BJ (cell line): Measurements from ENCODE around the gene ST3GAL3. TPM values are rescaled to one million over a fixed set of nuclear protein-coding genes. Genes with fewer than 3 reads are reported as not detected.
A peak's percentile ranks its signal among the peaks of the same experiment; 100 is the strongest.

ENCODE experiments used
- CTCF ChIA-PET: fragments of 350-600 bp; formaldehyde crosslinking; extraction: SDS; loops from one replicate; lab custom pipeline; 2021; ENCODE audit warnings: antibody characterized with exemption, inconsistent platforms; lab: Yijun Ruan, JAX
- POLR2A ChIA-PET: fragments of 300-600 bp; sonication (Branson Sonifier 250); formaldehyde crosslinking; extraction: SDS; loops from one replicate; lab custom pipeline; 2021; ENCODE audit warnings: antibody characterized with exemption; lab: Charles Lee
- DNase-seq: peaks from one replicate; pipeline ENCODE4 v3.0.0-alpha.2; 2011; ENCODE audit warnings: low read depth
- H3K27me3 ChIP-seq: 2 replicates; pipeline ENCODE4 v1.6.0; 2011; ENCODE audit warnings: low read length; ENCODE audit not compliant: control insufficient read depth, insufficient read depth
- H3K36me3 ChIP-seq: 2 replicates; pipeline ENCODE4 v1.5.1; 2011; ENCODE audit warnings: low read length; ENCODE audit not compliant: control insufficient read depth, insufficient read depth
- H3K4me3 ChIP-seq: 2 replicates; pipeline ENCODE4 v1.5.1; 2011; ENCODE audit warnings: low read depth, mild to moderate bottlenecking, control low read depth, low read length
- CTCF ChIP-seq: IDR thresholded peaks from 2 replicates; pipeline ENCODE4 v1.5.1; 2011; ENCODE audit warnings: low read depth, mild to moderate bottlenecking, control low read depth, inconsistent platforms, low read length, moderate library complexity; ENCODE audit not compliant: insufficient read depth
- polyA plus RNA-seq: library from polyadenylated mRNA; depleted of rRNA; stranded (reverse); fragments of >200 nt; gene quantifications from 2 replicates; pipeline ENCODE4 v1.2.3, GENCODE V29; 2011; rRNA removed
- small RNA-seq: library from RNA; depleted of rRNA; stranded (forward); fragments of <200 nt; gene quantifications from one replicate; pipeline ENCODE3, GENCODE V24; 2012; ENCODE audit warnings: low replicate concordance, low read depth; ENCODE audit not compliant: insufficient read length

Gene ST3GAL3
- polyA plus RNA-seq, 1 experiment, result 24.2 TPM

DNA sequence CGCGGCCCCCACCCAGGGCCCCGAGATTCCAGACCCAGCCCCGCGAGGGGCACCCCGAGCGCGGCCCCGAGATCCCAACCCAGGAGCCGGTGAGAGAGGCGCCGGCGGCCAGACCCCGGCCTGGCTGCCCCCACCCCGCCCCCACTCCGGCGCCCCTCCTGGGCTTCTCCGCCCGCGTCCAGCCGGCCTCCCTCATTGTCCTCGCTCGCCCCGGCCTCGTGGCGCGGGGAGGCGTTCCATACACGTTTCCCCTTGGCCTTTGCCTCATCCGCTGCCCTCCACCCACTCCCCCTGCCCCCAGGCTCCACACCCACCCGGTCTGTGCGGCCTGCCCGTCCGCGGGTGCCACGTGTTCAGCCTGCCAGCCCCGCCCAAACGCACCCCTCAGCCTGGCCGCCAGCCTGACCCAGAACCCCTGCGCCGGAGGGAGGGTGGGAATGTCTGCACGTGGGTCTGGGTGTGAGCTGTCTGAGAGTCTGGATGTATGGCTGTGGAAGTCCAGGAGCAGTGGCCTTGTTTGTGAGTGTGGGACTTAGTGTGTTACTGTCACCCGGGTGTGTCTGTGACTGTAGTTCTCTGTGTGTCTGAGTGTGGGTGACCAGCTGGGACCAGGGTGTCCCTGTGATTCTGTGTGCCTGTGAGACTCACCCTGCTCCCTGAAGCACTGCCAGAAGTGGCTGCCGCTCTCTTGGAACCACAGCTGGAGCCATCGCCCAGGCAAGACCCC lies 272.4 kb downstream of the ST3GAL3 start:
- H3K36me3 ChIP-seq, result peaks cover 15% of the 10 kb centered on the region
- ChIA-PET CTCF (interaction anchor here (0.7 to 1.3 kb wide), 2 partner anchors 9 to 45 kb away, joined by 3 read pairs; no protein-coding TSS in a partner anchor), POLR2A (no interaction called here)
- no peak for TF ChIP-seq CTCF
- peak overlapping the region; percentile 68 for H3K4me3 ChIP-seq
- H3K27me3 ChIP-seq, result no peaks in the 10 kb centered on the region
- no peak for DNase-seq

DNA sequence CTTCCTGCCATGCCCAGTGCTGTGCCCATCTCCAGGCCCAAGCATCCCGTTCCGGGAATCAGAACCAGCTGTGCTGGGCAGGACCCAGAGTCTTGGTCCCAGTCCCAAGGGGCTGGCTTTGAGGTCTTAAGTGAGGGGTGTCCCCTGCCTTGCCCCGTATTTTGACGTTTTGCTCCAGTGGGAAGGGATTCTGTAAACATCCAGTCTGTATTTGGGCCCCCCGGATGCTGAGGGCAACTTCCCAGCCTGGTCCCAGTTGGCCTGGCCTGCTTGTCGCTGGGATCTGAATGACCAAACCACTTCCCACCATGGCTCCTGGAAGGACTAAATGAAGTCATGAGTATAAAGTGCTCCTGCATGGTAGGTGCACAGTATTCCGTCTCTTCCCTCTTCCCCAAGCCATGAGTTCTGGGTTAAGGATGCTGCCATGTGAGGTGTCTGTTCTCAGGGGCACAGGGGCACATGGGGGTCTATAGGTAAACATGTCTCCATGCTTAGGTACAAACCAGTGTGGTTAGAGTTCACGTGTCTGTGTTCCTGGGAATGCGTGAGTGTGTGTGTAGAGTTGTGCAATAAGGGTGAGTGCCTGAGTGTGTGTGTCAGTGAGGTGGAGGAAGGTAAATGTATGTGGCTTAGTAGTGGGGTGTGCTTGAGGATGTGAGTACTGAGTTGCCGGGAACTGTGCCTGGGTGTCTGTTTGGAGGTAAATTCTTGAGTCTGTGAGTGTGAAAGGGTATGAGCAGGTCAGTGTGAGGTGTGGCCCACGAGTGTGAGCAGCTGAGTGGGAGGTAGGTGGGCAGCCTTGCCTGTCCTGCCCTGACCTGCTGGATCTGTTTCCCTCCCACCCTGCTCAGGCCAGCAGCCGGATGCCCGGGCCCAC lies 273.2 kb downstream of the ST3GAL3 start:
- DNase-seq, result no peak
- no peaks in the 10 kb centered on the region for H3K27me3 ChIP-seq
- TF ChIP-seq CTCF, result no peak
- CTCF ChIA-PET, result interaction anchor here (0.7 to 1.3 kb wide), 2 partner anchors 9 to 45 kb away, joined by 3 read pairs; no protein-coding TSS in a partner anchor
- H3K36me3 ChIP-seq, result peaks cover 20% of the 10 kb centered on the region
- peak overlapping the region; percentile 68 for H3K4me3 ChIP-seq
- POLR2A ChIA-PET, result no interaction called here

Small RNA genes within 50 kb of the gene (small RNA-seq; reads per million reads assigned to genes)
- gene AL451062.2 (not detected), gene RF00026 (not detected)

Other genes with a start within 250 kb of the ST3GAL3 start
- 70.3 and 97.0 TPM in 2 replicates for gene PTPRF, start 176.7 kb upstream of the ST3GAL3 start, polyA plus RNA-seq
- gene KDM4A, start 57.4 kb upstream of the ST3GAL3 start, polyA plus RNA-seq, result 27.6 and 32.6 TPM in 2 replicates
- gene ARTN, start 226.3 kb downstream of the ST3GAL3 start, polyA plus RNA-seq, result 0.17 and 0.39 TPM in 2 replicates
- 13.4 and 24.8 TPM in 2 replicates for gene IPO13, start 239.4 kb downstream of the ST3GAL3 start, polyA plus RNA-seq